Measurements from ENCODE around the gene SLC37A1. TPM values are rescaled to one million over a fixed set of nuclear protein-coding genes. Genes with fewer than 3 reads are reported as not detected.

Gene SLC37A1
- total and polyA plus RNA-seq, 12 donors = 1.8 to 13.2 (median 5.5) TPM

DNA sequence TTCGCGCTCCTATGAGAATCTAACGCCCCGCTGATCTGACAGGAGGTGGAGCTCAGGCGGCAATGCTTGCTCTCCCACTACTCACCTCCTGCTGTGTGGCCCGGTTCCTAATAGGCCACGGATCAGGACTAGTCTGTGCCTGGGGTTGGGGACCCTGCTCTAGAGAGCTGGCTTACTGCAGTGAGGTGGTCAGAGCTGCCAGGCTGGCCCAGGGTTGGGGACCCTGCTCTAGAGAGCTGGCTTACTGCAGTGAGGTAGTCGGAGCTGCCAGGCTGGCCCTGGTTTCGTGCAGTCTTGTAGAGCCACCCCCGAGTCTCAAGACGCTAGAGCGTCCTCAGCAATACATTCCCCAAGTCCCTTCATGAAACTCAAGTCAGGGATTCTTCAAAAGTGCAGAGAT, 27.5 kb downstream of the SLC37A1 start:
- no peaks in the 10 kb centered on the region for H3K4me1 ChIP-seq
- no peaks in the 10 kb centered on the region for H3K27me3 ChIP-seq
- DNase-seq (no peak), ATAC-seq (no peak)
- peaks cover 0 to 85% (median 11%) of the 10 kb centered on the region in 9 donors for H3K36me3 ChIP-seq
- no peak overlapping the region for H3K4me3 ChIP-seq
- intact Hi-C loops (cut with DNase I) = loop anchor here in 1 of 10 donors (10.0 kb wide), 1 partner anchor 56 kb away; no protein-coding TSS in a partner anchor
- TF ChIP-seq, protein P1, sequence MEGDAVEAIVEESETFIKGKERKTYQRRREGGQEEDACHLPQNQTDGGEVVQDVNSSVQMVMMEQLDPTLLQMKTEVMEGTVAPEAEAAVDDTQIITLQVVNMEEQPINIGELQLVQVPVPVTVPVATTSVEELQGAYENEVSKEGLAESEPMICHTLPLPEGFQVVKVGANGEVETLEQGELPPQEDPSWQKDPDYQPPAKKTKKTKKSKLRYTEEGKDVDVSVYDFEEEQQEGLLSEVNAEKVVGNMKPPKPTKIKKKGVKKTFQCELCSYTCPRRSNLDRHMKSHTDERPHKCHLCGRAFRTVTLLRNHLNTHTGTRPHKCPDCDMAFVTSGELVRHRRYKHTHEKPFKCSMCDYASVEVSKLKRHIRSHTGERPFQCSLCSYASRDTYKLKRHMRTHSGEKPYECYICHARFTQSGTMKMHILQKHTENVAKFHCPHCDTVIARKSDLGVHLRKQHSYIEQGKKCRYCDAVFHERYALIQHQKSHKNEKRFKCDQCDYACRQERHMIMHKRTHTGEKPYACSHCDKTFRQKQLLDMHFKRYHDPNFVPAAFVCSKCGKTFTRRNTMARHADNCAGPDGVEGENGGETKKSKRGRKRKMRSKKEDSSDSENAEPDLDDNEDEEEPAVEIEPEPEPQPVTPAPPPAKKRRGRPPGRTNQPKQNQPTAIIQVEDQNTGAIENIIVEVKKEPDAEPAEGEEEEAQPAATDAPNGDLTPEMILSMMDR (IDR thresholded peaks at IDR 0.05) = no peak
- no peaks in the 10 kb centered on the region for H3K9me3 ChIP-seq
- H3K27ac ChIP-seq = no peak overlapping the region
- WGBS, 2 donors = 85 to 87% methylated on average over 12 of the region's 12 CpGs

GRCh38 chr21:42541618-42542017, 28.0 kb downstream of the SLC37A1 start:
- no peaks in the 10 kb centered on the region for H3K9me3 ChIP-seq
- no peak overlapping the region for H3K27ac ChIP-seq
- H3K4me3 ChIP-seq = no peak overlapping the region
- TF ChIP-seq, protein P1 (IDR thresholded peaks at IDR 0.05) = no peak
- DNase-seq (no peak), ATAC-seq (no peak)
- peaks cover 0 to 85% (median 11%) of the 10 kb centered on the region in 9 donors for H3K36me3 ChIP-seq
- no peaks in the 10 kb centered on the region for H3K27me3 ChIP-seq
- intact Hi-C loops (cut with DNase I) = loop anchor here in 1 of 10 donors (10.0 kb wide), 1 partner anchor 57 kb away; no protein-coding TSS in a partner anchor
- no peaks in the 10 kb centered on the region for H3K4me1 ChIP-seq

- intact Hi-C loops (cut with DNase I) = loop anchor here in 1 of 10 donors (10.0 kb wide), 1 partner anchor 57 kb away; no protein-coding TSS in a partner anchor
- Histone ChIP-seq H3K4me1 (no peaks in the 10 kb centered on the region), H3K9me3 (no peaks in the 10 kb centered on the region), H3K4me3 (no peak overlapping the region), H3K36me3 (peaks cover 0 to 85% (median 11%) of the 10 kb centered on the region in 9 donors), H3K27ac (no peak overlapping the region), H3K27me3 (no peaks in the 10 kb centered on the region)
- TF ChIP-seq, protein P1 (IDR thresholded peaks at IDR 0.05) = no peak
- ATAC-seq (no peak), DNase-seq (no peak)
- 84 to 87% methylated on average over 8 of the region's 8 CpGs for WGBS, 2 donors
Observed at GRCh38 chr21:42542196-42542595, 28.5 kb downstream of the SLC37A1 start.

- no peaks in the 10 kb centered on the region for H3K4me1 ChIP-seq
- ATAC-seq (no peak), DNase-seq (no peak)
- no peaks in the 10 kb centered on the region for H3K27me3 ChIP-seq
- TF ChIP-seq, protein P1 (IDR thresholded peaks at IDR 0.05) = no peak
- intact Hi-C loops (cut with DNase I) = loop anchor here in 1 of 10 donors (10.0 kb wide), 1 partner anchor 58 kb away; no protein-coding TSS in a partner anchor
- no peaks in the 10 kb centered on the region for H3K9me3 ChIP-seq
- H3K36me3 ChIP-seq = peaks cover 0 to 88% (median 11%) of the 10 kb centered on the region in 9 donors
- 86 to 89% methylated on average over 10 of the region's 10 CpGs for WGBS, 2 donors
- H3K27ac ChIP-seq = no peak overlapping the region
- no peak overlapping the region for H3K4me3 ChIP-seq
Observed at GRCh38 chr21:42542596-42542995, 28.9 kb downstream of the SLC37A1 start.
